ENCODE data around the gene UBXN2A. TPM values are rescaled to one million over a fixed set of nuclear protein-coding genes. Genes with fewer than 3 reads are reported as not detected.
A peak's percentile ranks its signal among the peaks of the same experiment; 100 is the strongest.
"Not testable (repeated sequence)": the region's sequence is repeated elsewhere in the genome, so short reads cannot be mapped to it uniquely, and the experiment has no call there.

UBXN2A gene
- total RNA-seq, 1 donor from 2014 or later = 16.7 TPM

DNA sequence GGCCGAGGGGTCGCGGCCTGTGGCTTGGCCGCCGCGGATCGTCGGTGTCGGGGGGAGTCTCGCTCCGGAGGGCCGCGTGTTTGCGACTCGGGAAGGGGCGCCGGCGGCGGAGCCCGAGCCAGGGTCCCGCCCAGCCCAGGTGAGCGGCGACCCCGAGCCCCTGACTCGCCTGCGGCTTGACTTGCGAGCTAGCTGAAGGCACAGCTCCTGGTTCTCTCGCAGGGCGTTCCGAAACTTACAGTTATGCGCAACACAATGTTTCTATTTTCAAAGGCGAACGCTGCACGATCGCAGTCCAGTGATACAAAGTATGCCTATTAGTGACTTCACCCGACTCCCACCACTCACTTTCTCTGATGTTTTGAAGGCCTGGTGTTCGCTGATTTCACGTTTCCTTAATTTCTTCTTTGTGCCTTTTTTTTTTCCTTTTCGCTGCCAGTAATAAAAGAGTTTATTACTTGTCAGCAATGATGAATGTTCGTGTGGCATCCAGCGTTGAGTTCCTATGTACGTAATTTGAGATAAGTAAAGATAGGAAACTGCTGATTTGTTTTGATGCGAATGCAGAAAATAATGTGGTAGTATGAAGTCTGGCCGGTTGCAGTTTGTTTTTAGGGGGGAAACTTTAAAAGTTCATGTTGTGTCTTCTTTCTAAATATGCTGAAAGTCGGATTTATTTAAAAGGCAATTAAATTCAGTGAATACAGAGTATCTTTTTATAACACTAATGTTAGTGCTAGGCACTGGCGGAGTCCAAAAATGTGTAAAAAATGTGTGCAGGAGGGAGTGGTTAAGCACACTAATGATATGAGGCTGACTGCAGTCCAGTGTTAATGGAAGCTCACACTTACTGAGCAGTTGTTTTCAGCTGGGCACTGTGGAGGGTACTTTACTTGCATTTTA, 706 bp downstream of the UBXN2A start:
- H3K4me1 ChIP-seq (ENCODE audit: control insufficient read depth in 3 of 3, insufficient read depth in 3 of 3, low read length in 3 of 3) = peaks cover 14 to 19% (median 14%) of the 10 kb centered on the region in 3 donors
- H3K36me3 ChIP-seq (ENCODE audit: control insufficient read depth in 3 of 3, insufficient read depth in 3 of 3, low read length in 3 of 3) = peaks cover 0 to 3% (median 0%) of the 10 kb centered on the region in 3 donors
- peak overlapping the region; percentile 78 to 81 (median 81) for H3K4me3 ChIP-seq (ENCODE audit: low read length in 3 of 3)
- H3K9me3 ChIP-seq (ENCODE audit: control insufficient read depth in 3 of 3, low read length in 3 of 3) = no peaks in the 10 kb centered on the region
- peak overlapping the region; percentile 58 for H3K27ac ChIP-seq (ENCODE audit: low read depth, low read length)
- H3K9ac ChIP-seq (ENCODE audit: low read depth in 1 of 3, low read length in 3 of 3) = peak overlapping the region; percentile 76 to 84 (median 78)
- H3K27me3 ChIP-seq (ENCODE audit: control insufficient read depth in 3 of 3, insufficient read depth in 3 of 3, low read length in 3 of 3) = no peaks in the 10 kb centered on the region

DNA sequence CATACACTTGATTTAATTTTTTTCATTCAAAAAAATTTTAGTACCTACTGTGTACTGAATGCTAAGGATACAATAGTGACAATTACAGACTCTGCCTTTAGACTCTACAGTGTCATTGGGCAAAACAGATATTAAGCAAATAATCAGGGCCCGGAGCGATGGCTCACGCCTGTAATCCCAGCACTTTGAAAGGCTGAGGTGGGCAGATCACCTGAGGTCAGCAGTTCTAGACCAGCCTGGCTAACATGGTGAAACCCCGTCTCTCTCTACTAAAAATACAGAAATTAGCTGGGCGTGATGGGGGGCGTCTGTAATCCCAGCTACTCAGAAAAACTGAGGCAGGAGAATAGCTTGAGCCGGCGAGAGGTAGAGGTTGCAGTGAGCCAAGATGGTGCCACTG, 1.4 kb downstream of the UBXN2A start:
- peak overlapping the region in 2 of 3 donors; percentile 78 to 84 for H3K9ac ChIP-seq (ENCODE audit: low read depth in 1 of 3, low read length in 3 of 3)
- H3K4me1 ChIP-seq (ENCODE audit: control insufficient read depth in 3 of 3, insufficient read depth in 3 of 3, low read length in 3 of 3) = peaks cover 14 to 19% (median 14%) of the 10 kb centered on the region in 3 donors
- no peaks in the 10 kb centered on the region for H3K27me3 ChIP-seq (ENCODE audit: control insufficient read depth in 3 of 3, insufficient read depth in 3 of 3, low read length in 3 of 3)
- H3K9me3 ChIP-seq (ENCODE audit: control insufficient read depth in 3 of 3, low read length in 3 of 3) = no peaks in the 10 kb centered on the region
- peaks cover 0 to 3% (median 0%) of the 10 kb centered on the region in 3 donors for H3K36me3 ChIP-seq (ENCODE audit: control insufficient read depth in 3 of 3, insufficient read depth in 3 of 3, low read length in 3 of 3)
- H3K4me3 ChIP-seq (ENCODE audit: low read length in 3 of 3) = peak overlapping the region in 2 of 3 donors; percentile 81
- no peak overlapping the region for H3K27ac ChIP-seq (ENCODE audit: low read depth, low read length)

DNA sequence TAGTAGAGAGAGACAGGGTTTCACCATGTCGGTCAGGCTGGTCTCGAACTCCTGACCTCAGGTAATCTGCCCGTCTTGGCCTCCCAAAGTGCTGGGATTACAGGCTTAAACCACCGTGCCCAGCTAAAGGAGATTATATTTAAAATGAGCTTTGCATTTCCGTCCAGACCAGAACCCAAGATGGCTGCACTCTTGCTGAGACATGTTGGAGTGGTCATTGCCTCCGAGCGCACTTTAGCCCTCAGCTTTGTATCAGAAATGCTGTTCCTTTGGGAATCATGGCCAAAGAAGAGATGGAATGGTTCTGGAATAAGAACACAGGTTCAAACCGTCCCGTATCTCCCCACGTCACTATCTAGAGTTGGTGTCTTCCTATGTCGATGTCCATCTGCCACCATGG, 3.4 kb downstream of the UBXN2A start:
- H3K27me3 ChIP-seq (ENCODE audit: control insufficient read depth in 3 of 3, insufficient read depth in 3 of 3, low read length in 3 of 3) = no peaks in the 10 kb centered on the region
- H3K36me3 ChIP-seq (ENCODE audit: control insufficient read depth in 3 of 3, insufficient read depth in 3 of 3, low read length in 3 of 3) = peaks cover 0 to 3% (median 0%) of the 10 kb centered on the region in 3 donors
- H3K9ac ChIP-seq (ENCODE audit: low read depth in 1 of 3, low read length in 3 of 3) = no peak overlapping the region
- H3K4me1 ChIP-seq (ENCODE audit: control insufficient read depth in 3 of 3, insufficient read depth in 3 of 3, low read length in 3 of 3) = peaks cover 14 to 24% (median 20%) of the 10 kb centered on the region in 3 donors
- H3K4me3 ChIP-seq (ENCODE audit: low read length in 3 of 3) = no peak overlapping the region
- H3K9me3 ChIP-seq (ENCODE audit: control insufficient read depth in 3 of 3, low read length in 3 of 3) = no peaks in the 10 kb centered on the region
- no peak overlapping the region for H3K27ac ChIP-seq (ENCODE audit: low read depth, low read length)

DNA sequence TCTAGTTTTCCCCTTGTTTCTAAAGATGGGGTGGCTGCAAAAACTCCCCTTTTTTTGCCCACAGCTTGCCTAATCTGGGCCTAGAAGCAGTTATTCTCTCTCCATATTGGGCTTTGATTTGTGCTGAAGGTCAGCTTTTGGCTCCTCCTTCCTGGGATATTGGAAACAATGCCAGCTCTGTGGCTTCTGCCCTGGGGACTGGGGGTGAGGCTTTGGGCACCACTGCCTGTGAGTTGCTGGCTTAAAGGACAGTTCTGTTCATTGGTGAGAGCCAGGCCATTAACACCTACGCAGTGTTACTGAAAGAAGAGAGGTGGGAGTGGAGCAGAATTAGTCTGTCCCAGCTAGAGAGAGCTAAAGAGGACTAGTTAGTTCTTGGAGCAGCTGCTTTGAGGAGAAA, 4.3 kb downstream of the UBXN2A start:
- Histone ChIP-seq H3K9ac (ENCODE audit: low read depth in 1 of 3, low read length in 3 of 3) (no peak overlapping the region), H3K27me3 (ENCODE audit: control insufficient read depth in 3 of 3, insufficient read depth in 3 of 3, low read length in 3 of 3) (no peaks in the 10 kb centered on the region), H3K9me3 (ENCODE audit: control insufficient read depth in 3 of 3, low read length in 3 of 3) (no peaks in the 10 kb centered on the region), H3K27ac (ENCODE audit: low read depth, low read length) (peak overlapping the region; percentile 30), H3K36me3 (ENCODE audit: control insufficient read depth in 3 of 3, insufficient read depth in 3 of 3, low read length in 3 of 3) (peaks cover 0 to 3% (median 0%) of the 10 kb centered on the region in 3 donors), H3K4me3 (ENCODE audit: low read length in 3 of 3) (no peak overlapping the region), H3K4me1 (ENCODE audit: control insufficient read depth in 3 of 3, insufficient read depth in 3 of 3, low read length in 3 of 3) (peaks cover 11 to 17% (median 16%) of the 10 kb centered on the region in 3 donors)

DNA sequence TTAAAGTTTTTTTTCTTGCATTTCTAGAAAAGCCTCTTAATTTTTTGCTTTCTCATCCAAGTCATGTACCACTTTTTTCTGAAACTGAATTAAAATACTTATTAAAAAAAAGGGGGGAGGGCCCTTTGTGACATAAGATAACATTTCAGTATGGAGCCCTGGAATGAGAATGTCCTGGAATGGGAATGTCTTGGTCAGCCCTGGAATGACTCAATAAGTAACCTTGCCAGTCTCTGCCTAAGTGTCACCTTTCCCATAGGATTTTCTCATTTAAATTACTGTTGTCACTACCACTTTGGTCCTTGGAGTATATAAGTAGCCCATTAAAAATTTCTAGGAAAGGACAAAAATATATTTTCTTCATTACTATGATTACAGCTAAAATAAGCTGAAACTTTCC, 4.7 kb downstream of the UBXN2A start:
- H3K9ac ChIP-seq (ENCODE audit: low read depth in 1 of 3, low read length in 3 of 3) = no peak overlapping the region
- H3K27me3 ChIP-seq (ENCODE audit: control insufficient read depth in 3 of 3, insufficient read depth in 3 of 3, low read length in 3 of 3) = no peaks in the 10 kb centered on the region
- no peak overlapping the region for H3K4me3 ChIP-seq (ENCODE audit: low read length in 3 of 3)
- H3K9me3 ChIP-seq (ENCODE audit: control insufficient read depth in 3 of 3, low read length in 3 of 3) = no peaks in the 10 kb centered on the region
- H3K4me1 ChIP-seq (ENCODE audit: control insufficient read depth in 3 of 3, insufficient read depth in 3 of 3, low read length in 3 of 3) = peaks cover 10 to 15% (median 14%) of the 10 kb centered on the region in 3 donors
- no peak overlapping the region for H3K27ac ChIP-seq (ENCODE audit: low read depth, low read length)
- H3K36me3 ChIP-seq (ENCODE audit: control insufficient read depth in 3 of 3, insufficient read depth in 3 of 3, low read length in 3 of 3) = peaks cover 0 to 3% (median 0%) of the 10 kb centered on the region in 3 donors

DNA sequence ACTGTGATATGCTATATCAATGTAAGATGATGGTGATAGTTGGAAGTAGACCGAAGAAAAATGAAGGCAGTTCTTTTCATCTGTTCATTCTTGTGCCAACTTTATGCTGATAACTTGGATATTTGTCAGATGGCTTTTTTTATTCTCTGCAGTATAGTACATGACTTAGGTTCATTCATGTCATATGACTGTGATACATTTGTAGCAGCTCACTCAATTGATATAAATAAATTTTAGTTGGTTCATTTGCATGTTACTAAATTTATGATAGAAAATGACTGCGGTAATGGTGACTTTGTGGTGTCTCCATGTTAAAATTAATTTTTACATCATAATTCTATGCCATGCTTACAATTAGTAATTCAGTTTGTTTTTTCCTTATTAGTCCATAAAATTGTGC, 7.1 kb downstream of the UBXN2A start:
- Histone ChIP-seq H3K4me1 (ENCODE audit: control insufficient read depth in 3 of 3, insufficient read depth in 3 of 3, low read length in 3 of 3) (peaks cover 4 to 11% (median 11%) of the 10 kb centered on the region in 3 donors), H3K36me3 (ENCODE audit: control insufficient read depth in 3 of 3, insufficient read depth in 3 of 3, low read length in 3 of 3) (peaks cover 0 to 3% (median 0%) of the 10 kb centered on the region in 3 donors), H3K27ac (ENCODE audit: low read depth, low read length) (no peak overlapping the region), H3K9me3 (ENCODE audit: control insufficient read depth in 3 of 3, low read length in 3 of 3) (no peaks in the 10 kb centered on the region), H3K27me3 (ENCODE audit: control insufficient read depth in 3 of 3, insufficient read depth in 3 of 3, low read length in 3 of 3) (no peaks in the 10 kb centered on the region), H3K4me3 (ENCODE audit: low read length in 3 of 3) (no peak overlapping the region), H3K9ac (ENCODE audit: low read depth in 1 of 3, low read length in 3 of 3) (no peak overlapping the region)

DNA sequence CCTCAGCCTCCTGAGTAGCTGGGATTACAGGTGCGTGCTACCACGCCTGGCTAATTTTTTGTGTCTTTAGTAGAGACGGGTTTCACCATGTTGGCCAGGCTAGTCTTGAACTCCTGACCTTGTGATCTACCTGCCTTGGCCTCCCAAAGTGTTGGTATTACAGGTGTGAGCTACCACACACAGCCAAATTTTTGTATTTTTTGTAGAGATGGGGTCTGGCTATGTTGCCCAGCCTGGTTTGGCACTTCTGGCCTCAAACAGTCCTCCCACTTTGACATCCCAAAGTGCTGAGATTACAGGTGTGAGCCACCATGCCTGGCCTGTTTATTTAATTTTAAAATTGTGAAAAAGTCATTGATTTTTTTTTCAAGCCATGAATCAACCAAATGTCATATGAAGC, 12.3 kb downstream of the UBXN2A start:
- H3K4me1 ChIP-seq (ENCODE audit: control insufficient read depth in 3 of 3, insufficient read depth in 3 of 3, low read length in 3 of 3); H3K27ac ChIP-seq (ENCODE audit: low read depth, low read length); H3K9ac ChIP-seq (ENCODE audit: low read depth in 1 of 3, low read length in 3 of 3); H3K36me3 ChIP-seq (ENCODE audit: control insufficient read depth in 3 of 3, insufficient read depth in 3 of 3, low read length in 3 of 3); H3K4me3 ChIP-seq (ENCODE audit: low read length in 3 of 3); H3K9me3 ChIP-seq (ENCODE audit: control insufficient read depth in 3 of 3, low read length in 3 of 3); H3K27me3 ChIP-seq (ENCODE audit: control insufficient read depth in 3 of 3, insufficient read depth in 3 of 3, low read length in 3 of 3): not testable (repeated sequence)

DNA sequence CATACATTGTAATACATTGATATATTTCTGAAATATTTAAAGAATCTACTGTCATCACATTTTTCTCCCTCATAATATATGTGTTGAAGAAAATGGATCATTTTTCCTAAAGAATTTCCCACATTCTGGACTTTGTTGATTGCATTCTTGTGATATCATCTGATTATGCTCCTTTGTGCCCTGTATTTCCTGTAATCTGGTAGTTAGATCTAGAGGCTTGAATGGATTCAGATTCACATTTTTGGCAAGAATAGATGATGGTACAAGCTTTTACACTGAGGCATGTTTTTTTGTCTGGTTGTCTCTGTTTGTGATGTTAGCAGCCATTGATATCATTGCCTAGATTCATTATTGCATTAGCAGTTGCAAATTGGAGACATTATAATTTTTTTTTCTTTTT, 13.4 kb downstream of the UBXN2A start:
- H3K9ac ChIP-seq (ENCODE audit: low read depth in 1 of 3, low read length in 3 of 3) = no peak overlapping the region

DNA sequence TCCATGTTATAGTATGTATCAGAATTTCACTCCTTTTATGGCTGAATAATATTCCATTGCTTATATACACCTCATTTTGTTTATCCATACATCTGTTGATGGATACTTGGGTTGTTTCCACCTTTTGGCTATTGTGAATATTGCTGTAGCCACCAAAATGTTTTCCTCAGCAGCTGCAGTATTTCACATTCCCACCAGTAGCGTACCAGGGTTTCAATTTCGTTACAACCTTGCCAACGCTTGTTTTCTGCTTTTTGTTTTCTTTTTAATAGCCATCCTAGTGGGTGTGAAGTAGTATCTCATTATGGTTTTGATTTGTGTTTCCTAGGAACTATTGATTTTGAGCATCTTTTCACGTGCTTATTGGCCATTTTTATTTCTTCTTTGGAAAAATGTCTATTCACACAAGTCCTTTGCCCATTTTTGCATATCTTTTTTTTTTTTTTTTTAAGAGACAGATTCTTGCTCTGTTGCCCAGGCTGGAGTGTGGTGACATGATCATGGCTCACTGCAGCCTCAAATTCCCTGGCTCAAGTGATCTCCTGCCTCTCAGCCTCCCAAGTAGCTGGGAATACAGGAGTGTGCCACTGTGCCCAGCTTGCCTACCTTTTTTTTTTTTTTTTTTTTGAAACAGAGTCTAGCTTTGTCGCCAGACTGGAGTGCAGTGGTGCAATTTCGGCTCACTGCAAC, 14.2 kb downstream of the UBXN2A start:
- Histone ChIP-seq H3K9me3 (ENCODE audit: control insufficient read depth in 3 of 3, low read length in 3 of 3) (no peaks in the 10 kb centered on the region), H3K4me3 (ENCODE audit: low read length in 3 of 3) (no peak overlapping the region), H3K27ac (ENCODE audit: low read depth, low read length) (no peak overlapping the region), H3K9ac (ENCODE audit: low read depth in 1 of 3, low read length in 3 of 3) (no peak overlapping the region), H3K4me1 (ENCODE audit: control insufficient read depth in 3 of 3, insufficient read depth in 3 of 3, low read length in 3 of 3) (no peaks in the 10 kb centered on the region), H3K36me3 (ENCODE audit: control insufficient read depth in 3 of 3, insufficient read depth in 3 of 3, low read length in 3 of 3) (peaks cover 0 to under 1% (median 0%) of the 10 kb centered on the region in 3 donors), H3K27me3 (ENCODE audit: control insufficient read depth in 3 of 3, insufficient read depth in 3 of 3, low read length in 3 of 3) (no peaks in the 10 kb centered on the region)

More for the DNA sequence above, 13.4 kb downstream of the UBXN2A start:
- Histone ChIP-seq H3K4me1 (ENCODE audit: control insufficient read depth in 3 of 3, insufficient read depth in 3 of 3, low read length in 3 of 3) (no peaks in the 10 kb centered on the region), H3K9me3 (ENCODE audit: control insufficient read depth in 3 of 3, low read length in 3 of 3) (no peaks in the 10 kb centered on the region), H3K4me3 (ENCODE audit: low read length in 3 of 3) (no peak overlapping the region), H3K36me3 (ENCODE audit: control insufficient read depth in 3 of 3, insufficient read depth in 3 of 3, low read length in 3 of 3) (no peaks in the 10 kb centered on the region), H3K27ac (ENCODE audit: low read depth, low read length) (no peak overlapping the region), H3K27me3 (ENCODE audit: control insufficient read depth in 3 of 3, insufficient read depth in 3 of 3, low read length in 3 of 3) (no peaks in the 10 kb centered on the region)

DNA sequence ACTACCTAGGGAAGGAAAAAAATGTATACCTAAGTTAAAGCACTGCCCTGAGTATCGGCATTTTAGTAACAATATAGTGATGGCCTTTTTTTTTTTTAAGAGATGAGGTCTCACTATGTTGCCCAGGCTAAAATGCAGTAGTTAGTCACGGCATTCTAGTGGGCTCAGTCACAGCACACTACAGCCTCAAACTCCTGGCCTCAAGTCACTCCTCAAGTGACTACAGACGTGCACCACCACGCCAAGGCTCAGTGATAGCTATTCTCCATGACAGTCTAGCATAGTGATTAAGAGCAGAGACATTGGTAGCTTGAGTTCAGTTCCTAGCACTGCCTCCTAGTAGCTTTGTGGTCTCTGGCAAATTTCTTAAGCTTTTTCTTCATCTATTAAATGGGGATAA, 27.6 kb downstream of the UBXN2A start:
- Histone ChIP-seq H3K27ac (ENCODE audit: low read depth, low read length) (no peak overlapping the region), H3K4me1 (ENCODE audit: control insufficient read depth in 3 of 3, insufficient read depth in 3 of 3, low read length in 3 of 3) (no peaks in the 10 kb centered on the region), H3K4me3 (ENCODE audit: low read length in 3 of 3) (no peak overlapping the region), H3K9me3 (ENCODE audit: control insufficient read depth in 3 of 3, low read length in 3 of 3) (no peaks in the 10 kb centered on the region), H3K27me3 (ENCODE audit: control insufficient read depth in 3 of 3, insufficient read depth in 3 of 3, low read length in 3 of 3) (no peaks in the 10 kb centered on the region), H3K36me3 (ENCODE audit: control insufficient read depth in 3 of 3, insufficient read depth in 3 of 3, low read length in 3 of 3) (peaks cover 7 to 16% (median 7%) of the 10 kb centered on the region in 3 donors), H3K9ac (ENCODE audit: low read depth in 1 of 3, low read length in 3 of 3) (no peak overlapping the region)

Measured in skeletal muscle tissue (tissue), 4 donors.